ENCODE measurements around the gene BEST4. TPM values are rescaled to one million over a fixed set of nuclear protein-coding genes. Genes with fewer than 3 reads are reported as not detected.

BEST4 gene
- total and polyA plus RNA-seq, 2 of the 13 experiments (the other 11 are each of a cell fraction or from before 2014, with no cell fraction given) = 0.77 to 1.4 TPM

DNA sequence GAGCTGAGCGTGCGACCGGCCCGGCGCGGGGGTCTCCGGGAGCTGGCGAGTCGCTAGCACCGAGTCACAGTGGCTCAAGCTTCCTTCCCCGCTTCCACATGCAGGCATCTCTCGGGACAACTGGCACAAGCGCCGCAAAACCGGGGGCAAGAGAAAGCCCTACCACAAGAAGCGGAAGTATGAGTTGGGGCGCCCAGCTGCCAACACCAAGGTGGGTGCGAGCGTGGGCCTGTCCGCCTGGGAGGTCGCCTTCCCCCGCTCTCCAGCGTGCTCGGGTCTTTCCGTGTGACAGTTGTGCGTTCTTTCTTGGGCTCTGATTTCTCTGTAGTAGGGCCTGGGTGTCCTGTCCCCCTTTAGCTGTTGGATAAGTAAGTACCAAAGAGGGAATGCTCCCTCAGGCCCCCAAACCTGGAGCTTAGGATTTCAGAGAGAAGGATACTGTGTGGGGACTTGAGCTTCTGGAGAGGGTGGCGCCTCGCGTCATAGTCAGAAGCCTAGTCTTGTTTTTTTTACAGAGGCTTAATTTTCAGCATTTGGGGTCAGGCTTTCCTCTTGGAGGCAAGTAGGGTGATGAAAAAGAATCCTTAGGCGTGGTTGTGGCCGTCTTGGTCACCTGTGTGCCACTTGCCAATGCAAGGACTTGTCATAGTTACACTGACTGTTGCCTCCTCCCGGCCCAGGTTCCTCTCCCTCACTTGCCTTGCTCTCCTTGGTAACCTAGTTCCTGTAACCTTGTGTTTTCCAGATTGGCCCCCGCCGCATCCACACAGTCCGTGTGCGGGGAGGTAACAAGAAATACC lies 11.8 kb downstream of the BEST4 start (continued):
- TF ChIP-seq ZNF543 (CRISPR knock-in tag; IDR thresholded peaks at IDR 0.05) (0 out of 2 replicates have a peak, but pooled peaks have one; percentile 50), MXD1 (CRISPR knock-in tag; IDR thresholded peaks at IDR 0.05) (no peak), NR2F2 (IDR thresholded peaks at IDR 0.05; ENCODE audit: borderline replicate concordance, low read depth) (no peak), NCOA2 (CRISPR knock-in tag; IDR thresholded peaks at IDR 0.05) (no peak), BCL6 (CRISPR knock-in tag; IDR thresholded peaks at IDR 0.05) (no peak), ZNF777 (CRISPR knock-in tag; IDR thresholded peaks at IDR 0.05) (no peak; the same call in 1 of the 2 replicates), ZNF333 (CRISPR knock-in tag; IDR thresholded peaks at IDR 0.05; ENCODE audit: borderline replicate concordance) (no peak), ZNF850 (CRISPR knock-in tag; conservative IDR thresholded peaks at IDR 0.05) (no peak), NONO (IDR thresholded peaks at IDR 0.05) (no peak), NONO (CRISPR knock-in tag; conservative IDR thresholded peaks at IDR 0.05) (no peak), ZNF782 (CRISPR knock-in tag; IDR thresholded peaks at IDR 0.05; ENCODE audit: borderline replicate concordance) (no peak; the same call in 1 of the 2 replicates), CBX1 (IDR thresholded peaks at IDR 0.05; ENCODE audit: low read depth) (no peak), FOXO1 (CRISPR knock-in tag; IDR thresholded peaks at IDR 0.05) (no peak), ZNF577 (CRISPR knock-in tag; IDR thresholded peaks at IDR 0.05; ENCODE audit: borderline replicate concordance, low read depth) (0 out of 2 replicates have a peak, but pooled peaks have one; percentile 31), ZNF230 (CRISPR knock-in tag; IDR thresholded peaks at IDR 0.05) (peak; percentile 46; the same call in 1 of the 2 replicates), JUN (CRISPR knock-in tag; IDR thresholded peaks at IDR 0.05) (no peak), ZNF34 (CRISPR knock-in tag; IDR thresholded peaks at IDR 0.05; ENCODE audit: borderline replicate concordance) (no peak), AGO1 (IDR thresholded peaks at IDR 0.05; ENCODE audit: low read depth, low read length, poor library complexity, severe bottlenecking) (no peak), ZNF607 (CRISPR knock-in tag; IDR thresholded peaks at IDR 0.05; ENCODE audit: borderline replicate concordance) (no peak), ERF (CRISPR knock-in tag; IDR thresholded peaks at IDR 0.05) (no peak), ZNF691 (CRISPR knock-in tag; IDR thresholded peaks at IDR 0.05; ENCODE audit: borderline replicate concordance, low read depth) (no peak), KMT2B (CRISPR knock-in tag; IDR thresholded peaks at IDR 0.05) (0 out of 2 replicates have a peak, but pooled peaks have one; percentile 22), MAFG (CRISPR knock-in tag; IDR thresholded peaks at IDR 0.05) (no peak)
- TF ChIP-seq, protein P1, sequence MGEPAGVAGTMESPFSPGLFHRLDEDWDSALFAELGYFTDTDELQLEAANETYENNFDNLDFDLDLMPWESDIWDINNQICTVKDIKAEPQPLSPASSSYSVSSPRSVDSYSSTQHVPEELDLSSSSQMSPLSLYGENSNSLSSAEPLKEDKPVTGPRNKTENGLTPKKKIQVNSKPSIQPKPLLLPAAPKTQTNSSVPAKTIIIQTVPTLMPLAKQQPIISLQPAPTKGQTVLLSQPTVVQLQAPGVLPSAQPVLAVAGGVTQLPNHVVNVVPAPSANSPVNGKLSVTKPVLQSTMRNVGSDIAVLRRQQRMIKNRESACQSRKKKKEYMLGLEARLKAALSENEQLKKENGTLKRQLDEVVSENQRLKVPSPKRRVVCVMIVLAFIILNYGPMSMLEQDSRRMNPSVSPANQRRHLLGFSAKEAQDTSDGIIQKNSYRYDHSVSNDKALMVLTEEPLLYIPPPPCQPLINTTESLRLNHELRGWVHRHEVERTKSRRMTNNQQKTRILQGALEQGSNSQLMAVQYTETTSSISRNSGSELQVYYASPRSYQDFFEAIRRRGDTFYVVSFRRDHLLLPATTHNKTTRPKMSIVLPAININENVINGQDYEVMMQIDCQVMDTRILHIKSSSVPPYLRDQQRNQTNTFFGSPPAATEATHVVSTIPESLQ (CRISPR knock-in tag; conservative IDR thresholded peaks at IDR 0.05) = no peak
- TF ChIP-seq, protein P2, sequence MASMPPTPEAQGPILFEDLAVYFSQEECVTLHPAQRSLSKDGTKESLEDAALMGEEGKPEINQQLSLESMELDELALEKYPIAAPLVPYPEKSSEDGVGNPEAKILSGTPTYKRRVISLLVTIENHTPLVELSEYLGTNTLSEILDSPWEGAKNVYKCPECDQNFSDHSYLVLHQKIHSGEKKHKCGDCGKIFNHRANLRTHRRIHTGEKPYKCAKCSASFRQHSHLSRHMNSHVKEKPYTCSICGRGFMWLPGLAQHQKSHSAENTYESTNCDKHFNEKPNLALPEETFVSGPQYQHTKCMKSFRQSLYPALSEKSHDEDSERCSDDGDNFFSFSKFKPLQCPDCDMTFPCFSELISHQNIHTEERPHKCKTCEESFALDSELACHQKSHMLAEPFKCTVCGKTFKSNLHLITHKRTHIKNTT (CRISPR knock-in tag; IDR thresholded peaks at IDR 0.05) = no peak
- TF ChIP-seq, protein P3, sequence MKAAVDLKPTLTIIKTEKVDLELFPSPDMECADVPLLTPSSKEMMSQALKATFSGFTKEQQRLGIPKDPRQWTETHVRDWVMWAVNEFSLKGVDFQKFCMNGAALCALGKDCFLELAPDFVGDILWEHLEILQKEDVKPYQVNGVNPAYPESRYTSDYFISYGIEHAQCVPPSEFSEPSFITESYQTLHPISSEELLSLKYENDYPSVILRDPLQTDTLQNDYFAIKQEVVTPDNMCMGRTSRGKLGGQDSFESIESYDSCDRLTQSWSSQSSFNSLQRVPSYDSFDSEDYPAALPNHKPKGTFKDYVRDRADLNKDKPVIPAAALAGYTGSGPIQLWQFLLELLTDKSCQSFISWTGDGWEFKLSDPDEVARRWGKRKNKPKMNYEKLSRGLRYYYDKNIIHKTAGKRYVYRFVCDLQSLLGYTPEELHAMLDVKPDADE (CRISPR knock-in tag; IDR thresholded peaks at IDR 0.05) = 0 out of 2 replicates have a peak, but pooled peaks have one; percentile 7

Data from HepG2 (cell line).